Small intestine (tissue), 7 donors: ENCODE measurements around the gene NEK8. TPM values are rescaled to one million over a fixed set of nuclear protein-coding genes. Genes with fewer than 3 reads are reported as not detected.

Experiments used
- DNase-seq, 2 donors: peaks; one replicate each; pipeline versions ENCODE4 v3.0.0 to v3.0.0-alpha.2; 2013
- FAIRE-seq: peaks from 2 replicates; lab custom pipeline; 2012; peaks lifted over from hg19 to GRCh38; lab: Jason Lieb, UNC
- H3K27ac ChIP-seq, 3 donors: one replicate each; pipeline ENCODE4 v1.5.1; 2013; ENCODE audit warnings: low read length in 2 of 3, mild to moderate bottlenecking in 2 of 3, control low read depth in 1 of 3, inconsistent platforms in 1 of 3, low read depth in 1 of 3, moderate library complexity in 1 of 3
- H3K27me3 ChIP-seq, 3 donors: one replicate each; pipeline ENCODE4 v1.6.1; 2013; ENCODE audit warnings: low read length in 3 of 3, inconsistent platforms in 1 of 3; ENCODE audit not compliant: control insufficient read depth in 3 of 3, insufficient read depth in 3 of 3
- H3K36me3 ChIP-seq, 3 donors: one replicate each; pipeline ENCODE4 v1.6.1; 2013; ENCODE audit warnings: low read length in 3 of 3, inconsistent platforms in 1 of 3, low read depth in 1 of 3, mild to moderate bottlenecking in 1 of 3, moderate library complexity in 1 of 3; ENCODE audit not compliant: control insufficient read depth in 3 of 3, insufficient read depth in 2 of 3
- H3K4me1 ChIP-seq, 3 donors: one replicate each; pipeline ENCODE4 v1.6.1; 2013; ENCODE audit warnings: low read length in 2 of 3, inconsistent platforms in 1 of 3, low read depth in 1 of 3, mild to moderate bottlenecking in 1 of 3, moderate library complexity in 1 of 3; ENCODE audit not compliant: control insufficient read depth in 3 of 3, insufficient read depth in 2 of 3
- H3K4me3 ChIP-seq, 3 donors: one replicate each; pipeline ENCODE4 v1.5.1; 2013; ENCODE audit warnings: low read length in 3 of 3, control low read depth in 1 of 3, inconsistent platforms in 1 of 3, low read depth in 1 of 3, mild to moderate bottlenecking in 1 of 3, moderate library complexity in 1 of 3
- H3K9me3 ChIP-seq, 2 donors: one replicate each; pipeline ENCODE4 v1.6.1; 2013; ENCODE audit warnings: low read depth in 1 of 2, low read length in 1 of 2; ENCODE audit not compliant: control insufficient read depth in 2 of 2, insufficient read depth in 1 of 2
- WGBS, 3 donors: extraction: QIAGEN DNeasy Blood & Tissue Kit; methylation state at CpG; one replicate each; pipeline ENCODE4 v1.1.7; 2013; 5-methylcytosine and 5-hydroxymethylcytosine counted together
- polyA plus RNA-seq, 4 donors: library from polyadenylated mRNA; stranded (reverse) in 3 of 4; unstranded in 1 of 4; fragments of 200-250 nt in 3 of 4; fragments of 120-200 nt in 1 of 4; gene quantifications; one replicate each; pipeline versions ENCODE4 v1.2.1 to v1.2.3, GENCODE V29; 2013
- donor health status: healthy with polysubstance abuse.
- donor health status: control.
- donor health status: control.
- donor health status: Bipolar disorder and iron deficiency.
- donor health status: healthy.

The NEK8 gene
- polyA plus RNA-seq, 4 donors, result 3.5 to 5.7 (median 3.6) TPM

DNA sequence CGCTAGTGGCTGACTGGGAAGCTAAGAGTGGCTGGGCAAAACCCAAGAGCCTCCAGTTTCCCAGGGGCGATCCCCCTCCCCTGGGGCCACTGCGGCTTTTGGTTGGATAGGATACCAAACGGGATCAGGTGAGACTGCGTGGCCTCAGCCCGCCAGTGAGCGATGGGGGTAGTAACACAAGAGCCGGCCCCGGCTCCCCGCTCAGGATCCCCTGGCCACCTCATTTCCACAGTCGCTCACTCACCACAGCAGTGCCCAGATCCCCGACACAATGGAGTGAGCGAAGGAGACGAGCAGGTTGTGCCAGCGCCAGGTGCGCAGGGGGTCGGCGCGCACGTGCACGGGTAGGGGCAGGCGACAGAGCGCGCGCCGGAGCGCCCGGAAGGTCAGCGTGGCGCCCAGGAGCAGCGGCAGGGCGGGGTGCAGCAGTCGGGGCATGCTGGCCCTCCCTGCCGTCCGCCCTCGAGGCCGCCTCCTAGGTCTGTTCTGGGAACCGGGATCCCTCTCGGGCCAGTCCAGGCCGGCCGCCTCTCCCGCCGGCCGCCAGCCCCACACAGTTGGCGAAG is 2.8 kb upstream of the NEK8 start:
- FAIRE-seq, result no peak
- H3K4me1 ChIP-seq, result peaks cover 0 to 37% (median 2%) of the 10 kb centered on the region in 3 donors

GRCh38 chr17:28726226-28726626 is 2.4 kb upstream of the NEK8 start, which contains the start of gene TLCD1:
Gene TLCD1, minus strand, starts transcription at chr17:28726233. Its CDS starts 136 bp downstream, at chr17:28726097.
- DNase-seq (peak; percentile 74 to 94), FAIRE-seq (no peak)
- 0 to 1% (median 0%) methylated on average over 9 to 49 of the region's 49 CpGs for WGBS, 3 donors
- peak within 1 kb of the TSS; percentile 72 to 99 (median 79) for H3K27ac ChIP-seq
- H3K4me1 ChIP-seq, result peaks cover 0 to 32% (median 2%) of the 10 kb centered on the region in 3 donors
- H3K36me3 ChIP-seq, result peaks cover 5 to 34% (median 8%) of the 10 kb centered on the region in 3 donors
- H3K27me3 ChIP-seq, result no peaks in the 10 kb centered on the region
- H3K9me3 ChIP-seq, result no peaks in the 10 kb centered on the region
- peak within 1 kb of the TSS; percentile 38 to 60 (median 52) for H3K4me3 ChIP-seq

More for the DNA sequence above, 2.8 kb upstream of the NEK8 start:
- Histone ChIP-seq H3K27me3 (no peaks in the 10 kb centered on the region), H3K9me3 (no peaks in the 10 kb centered on the region), H3K36me3 (peaks cover 5 to 39% (median 11%) of the 10 kb centered on the region in 3 donors), H3K27ac (peak overlapping the region; percentile 67 to 99 (median 73)), H3K4me3 (peak overlapping the region; percentile 38 to 60 (median 52))
- peak; percentile 64 to 86 for DNase-seq
- 1% methylated on average over 34 to 45 of the region's 45 CpGs for WGBS, 3 donors

DNA sequence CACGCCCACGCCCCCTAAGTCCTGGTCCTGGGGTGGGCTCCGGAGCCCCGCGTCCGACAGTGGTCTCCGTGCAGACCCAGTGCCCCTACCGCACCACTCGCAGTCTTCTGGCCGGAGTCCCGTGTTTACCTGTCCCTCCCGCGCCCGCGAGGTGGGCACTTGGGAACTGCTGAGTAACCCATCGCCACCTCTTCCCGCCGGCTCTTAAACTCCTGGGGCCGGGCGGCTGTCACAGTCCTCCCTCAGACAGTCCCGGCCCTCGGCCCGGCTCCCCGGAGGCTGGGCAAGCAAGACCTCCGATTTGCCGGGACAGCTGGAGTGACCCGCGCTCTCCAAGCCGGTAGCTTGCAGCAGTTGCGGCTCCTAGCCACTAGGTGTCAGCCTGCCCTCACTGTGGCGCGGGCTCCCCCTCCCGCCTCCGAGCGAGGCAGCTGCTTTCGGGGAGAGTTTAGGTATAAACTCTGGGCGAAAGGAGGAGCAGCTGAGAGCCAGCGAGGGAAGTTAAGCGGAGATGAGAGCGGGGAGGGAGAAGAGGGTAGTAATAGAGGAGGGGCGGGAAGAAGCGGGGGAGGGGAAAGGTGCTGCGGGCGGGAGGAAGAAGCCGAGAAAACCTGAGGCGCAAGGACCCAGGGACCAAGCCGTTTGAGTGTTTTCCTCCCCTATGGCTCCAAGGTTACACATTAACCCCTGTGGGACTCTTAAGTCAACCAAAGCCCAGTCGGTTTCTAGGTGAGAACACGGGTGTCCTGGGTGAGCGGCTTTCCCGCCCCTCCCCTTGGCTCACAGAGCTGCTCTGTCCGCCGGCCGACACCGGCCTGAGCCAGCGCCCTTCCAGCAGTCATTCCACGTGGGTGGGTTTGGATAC is 1.7 kb upstream of the NEK8 start:
- Histone ChIP-seq H3K27ac (peak overlapping the region; percentile 72 to 99 (median 79)), H3K36me3 (peaks cover 5 to 30% (median 8%) of the 10 kb centered on the region in 3 donors), H3K4me1 (peaks cover 0 to 27% (median 0%) of the 10 kb centered on the region in 3 donors), H3K9me3 (no peaks in the 10 kb centered on the region), H3K4me3 (peak overlapping the region; percentile 38 to 60 (median 52)), H3K27me3 (no peaks in the 10 kb centered on the region)
- FAIRE-seq (no peak), DNase-seq (peak; percentile 94 to 97)
- WGBS, 3 donors, result 0% methylated on average over 53 to 57 of the region's 57 CpGs

DNA sequence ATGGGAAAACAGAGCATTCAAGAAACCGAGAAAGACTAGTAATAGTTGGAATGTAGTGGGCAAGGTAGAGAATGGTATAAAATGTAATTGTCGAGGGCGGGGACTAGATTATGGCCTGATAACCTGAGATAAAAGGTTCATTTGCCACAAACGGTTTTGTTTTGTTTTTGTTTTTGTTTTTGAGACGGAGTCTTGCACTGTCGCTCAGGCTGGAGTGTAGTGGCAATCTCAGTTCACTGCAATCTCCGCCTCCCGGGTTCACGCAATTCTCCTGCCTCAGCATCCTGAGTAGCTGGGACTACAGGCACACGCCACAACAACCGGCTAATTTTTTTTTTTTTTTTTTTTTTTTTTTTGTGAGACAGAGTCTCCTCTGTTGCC is 1.4 kb downstream of the NEK8 start:
- Histone ChIP-seq H3K4me3 (no peak overlapping the region), H3K4me1 (peaks cover 0 to 15% (median 0%) of the 10 kb centered on the region in 3 donors), H3K36me3 (peaks cover 0 to 14% (median 0%) of the 10 kb centered on the region in 3 donors), H3K27me3 (no peaks in the 10 kb centered on the region), H3K9me3 (no peaks in the 10 kb centered on the region), H3K27ac (peak overlapping the region in 1 of 3 donors; percentile 2)
- no peak for DNase-seq
- WGBS, 3 donors, result 62 to 75% (median 69%) methylated on average over 11 of the region's 11 CpGs
- no peak for FAIRE-seq

DNA sequence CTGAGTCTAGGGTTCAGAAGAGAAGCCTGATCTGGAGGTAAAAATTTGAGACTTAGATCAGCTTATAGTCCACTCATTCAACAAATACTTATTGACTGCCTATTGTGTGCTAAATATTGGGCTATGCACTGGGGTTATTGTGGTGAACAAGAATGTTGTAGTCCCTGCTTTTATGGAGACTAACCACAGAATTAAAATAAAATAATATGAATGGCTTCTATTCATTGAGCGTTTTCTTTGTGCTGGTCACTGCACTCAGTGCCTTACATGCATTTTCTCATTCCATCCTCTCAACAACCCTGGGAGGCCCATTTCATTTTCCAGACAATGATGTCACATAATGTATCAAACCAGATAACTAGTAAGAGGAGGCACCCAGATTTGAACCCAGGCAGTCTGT is 4.8 kb downstream of the NEK8 start:
- WGBS, 3 donors, result 75 to 95% (median 91%) methylated on average over 1 of the region's 1 CpG
- Histone ChIP-seq H3K36me3 (peaks cover 0 to 25% (median 0%) of the 10 kb centered on the region in 3 donors), H3K4me3 (no peak overlapping the region), H3K4me1 (peaks cover 0 to 4% (median 0%) of the 10 kb centered on the region in 3 donors), H3K27ac (no peak overlapping the region), H3K27me3 (no peaks in the 10 kb centered on the region), H3K9me3 (no peaks in the 10 kb centered on the region)
- no peak for FAIRE-seq
- DNase-seq, result no peak

DNA sequence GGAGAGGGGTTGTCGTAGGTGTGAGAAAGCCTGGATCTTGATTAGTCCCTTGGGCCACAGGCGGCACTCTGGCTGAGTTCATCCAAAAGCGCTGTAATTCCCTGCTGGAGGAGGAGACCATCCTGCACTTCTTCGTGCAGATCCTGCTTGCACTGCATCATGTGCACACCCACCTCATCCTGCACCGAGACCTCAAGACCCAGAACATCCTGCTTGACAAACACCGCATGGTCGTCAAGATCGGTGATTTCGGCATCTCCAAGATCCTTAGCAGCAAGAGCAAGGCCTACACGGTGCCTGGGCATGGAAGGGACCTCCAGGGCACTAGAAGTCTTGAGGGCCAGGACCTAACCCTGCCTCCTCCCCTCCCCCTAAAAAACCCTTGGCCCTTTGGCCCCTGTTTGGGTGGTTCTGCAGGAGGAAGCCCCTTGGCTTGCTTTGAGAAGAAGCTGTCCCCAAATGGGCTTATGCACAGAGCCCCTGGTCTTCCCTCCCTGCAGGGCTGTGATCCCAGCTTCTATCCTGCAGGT is 6.2 kb downstream of the NEK8 start:
- 87 to 91% (median 91%) methylated on average over 10 of the region's 10 CpGs for WGBS, 3 donors
- FAIRE-seq, result no peak
- Histone ChIP-seq H3K4me3 (no peak overlapping the region), H3K4me1 (no peaks in the 10 kb centered on the region), H3K27ac (no peak overlapping the region), H3K27me3 (no peaks in the 10 kb centered on the region), H3K36me3 (peaks cover 0 to 30% (median 0%) of the 10 kb centered on the region in 3 donors), H3K9me3 (no peaks in the 10 kb centered on the region)
- no peak for DNase-seq

- FAIRE-seq, result no peak
- DNase-seq, result peak in 1 of 2 donors; percentile 48
- 43 to 72% (median 71%) methylated on average over 5 of the region's 5 CpGs for WGBS, 3 donors
These were observed 6.7 kb downstream of the NEK8 start for GRCh38 chr17:28735242-28735722.

More at GRCh38 chr17:28735242-28735722, 6.7 kb downstream of the NEK8 start:
- Histone ChIP-seq H3K36me3 (peaks cover 0 to 30% (median 0%) of the 10 kb centered on the region in 3 donors), H3K27ac (no peak overlapping the region), H3K4me1 (no peaks in the 10 kb centered on the region), H3K4me3 (no peak overlapping the region), H3K9me3 (no peaks in the 10 kb centered on the region), H3K27me3 (no peaks in the 10 kb centered on the region)
